Vagina (tissue), 2 donors: ENCODE measurements around the gene MEX3A. TPM values are rescaled to one million over a fixed set of nuclear protein-coding genes. Genes with fewer than 3 reads are reported as not detected.

Experiments used
- DNase-seq, 2 donors: peaks; one replicate each; pipeline ENCODE4 v3.0.0-alpha.2; 2017; ENCODE audit errors: extremely low spot score in 2 of 2
- H3K27ac ChIP-seq: fragments of 200-600 bp; sonication (generic); one replicate; pipeline ENCODE4 v1.5.1; 2019
- H3K27me3 ChIP-seq: fragments of 200-600 bp; sonication (generic); one replicate; pipeline ENCODE4 v1.5.1; 2019
- H3K36me3 ChIP-seq, 2 donors: fragments of 200-600 bp; sonication (generic); one replicate each; pipeline ENCODE4 v1.5.1; 2017 to 2019
- H3K4me1 ChIP-seq: fragments of 200-600 bp; sonication (generic); one replicate; pipeline ENCODE4 v1.5.1; 2019
- H3K4me3 ChIP-seq, 2 donors: fragments of 200-600 bp; sonication (generic); 1 replicate in 1 of 2; 2 replicates in 1 of 2; pipeline ENCODE4 v1.5.1; 2016 to 2019
- H3K9me3 ChIP-seq: fragments of 200-600 bp; sonication (generic); one replicate; pipeline ENCODE4 v1.5.1; 2019
- CTCF ChIP-seq, 3 experiments: fragments of 450-650 bp in 2 of 3; fragments of 200-600 bp in 1 of 3; sonication (generic) in 1 of 3; IDR thresholded peaks; one replicate each; pipeline ENCODE4 v1.5.1; 2017 to 2019; ENCODE audit warnings: antibody characterized with exemption in 3 of 3, mild to moderate bottlenecking in 2 of 3, moderate library complexity in 2 of 3
- POLR2A ChIP-seq, 2 donors: fragments of 450-650 bp; IDR thresholded peaks; one replicate each; pipeline ENCODE4 v1.6.1; 2017; ENCODE audit warnings: antibody characterized with exemption in 2 of 2, mild to moderate bottlenecking in 2 of 2, moderate library complexity in 2 of 2
- POLR2AphosphoS5 ChIP-seq, 2 donors: sonication (generic); formaldehyde crosslinking; IDR thresholded peaks; one replicate each; pipeline ENCODE4 v1.9.0; 2017; ENCODE audit warnings: antibody characterized with exemption in 2 of 2, mild to moderate bottlenecking in 2 of 2, low read depth in 1 of 2; ENCODE audit not compliant: insufficient read depth in 1 of 2
- intact Hi-C: fragments of 100-400 bp; cut with DNase I; formaldehyde crosslinking; loops from one replicate; pipeline ENCODE4 v1.15.1; 2023
- total RNA-seq: library from RNA; depleted of rRNA; stranded (reverse); fragments of >200 nt; gene quantifications from one replicate; pipeline ENCODE4 v1.2.3, GENCODE V29; 2016

Gene MEX3A
- total RNA-seq, 1 donor from 2014 or later, result 1.2 TPM

GRCh38 chr1:156080241-156080862 lies 1.9 kb downstream of the MEX3A start:
- no peak overlapping the region for H3K27ac ChIP-seq
- no peak for DNase-seq
- intact Hi-C loops, result no loop called here

GRCh38 chr1:156079762-156080161 lies 2.5 kb downstream of the MEX3A start:
- H3K27ac ChIP-seq, result no peak overlapping the region
- no peaks in the 10 kb centered on the region for H3K36me3 ChIP-seq
- intact Hi-C loops, result no loop called here
- DNase-seq, result no peak
- no peaks in the 10 kb centered on the region for H3K27me3 ChIP-seq
- H3K4me1 ChIP-seq, result peaks cover 40% of the 10 kb centered on the region
- H3K9me3 ChIP-seq, result no peaks in the 10 kb centered on the region
- TF ChIP-seq CTCF (IDR thresholded peaks at IDR 0.05) (no peak), POLR2AphosphoS5 (IDR thresholded peaks at IDR 0.05; ENCODE audit: insufficient read depth in 1 of 2, low read depth in 1 of 2) (no peak), POLR2A (IDR thresholded peaks at IDR 0.05) (no peak)
- no peak overlapping the region for H3K4me3 ChIP-seq

More at GRCh38 chr1:156080241-156080862, 1.9 kb downstream of the MEX3A start:
- no peaks in the 10 kb centered on the region for H3K27me3 ChIP-seq
- TF ChIP-seq POLR2A (IDR thresholded peaks at IDR 0.05) (no peak), CTCF (IDR thresholded peaks at IDR 0.05) (no peak), POLR2AphosphoS5 (IDR thresholded peaks at IDR 0.05; ENCODE audit: insufficient read depth in 1 of 2, low read depth in 1 of 2) (no peak)
- H3K4me3 ChIP-seq, result no peak overlapping the region
- H3K36me3 ChIP-seq, result no peaks in the 10 kb centered on the region
- no peaks in the 10 kb centered on the region for H3K9me3 ChIP-seq
- H3K4me1 ChIP-seq, result peaks cover 39% of the 10 kb centered on the region

- H3K27ac ChIP-seq, result no peak overlapping the region
- TF ChIP-seq POLR2AphosphoS5 (IDR thresholded peaks at IDR 0.05; ENCODE audit: insufficient read depth in 1 of 2, low read depth in 1 of 2), result no peak
- no peak for TF ChIP-seq POLR2A (IDR thresholded peaks at IDR 0.05)
- no peak for TF ChIP-seq CTCF (IDR thresholded peaks at IDR 0.05)
- no peaks in the 10 kb centered on the region for H3K36me3 ChIP-seq
- intact Hi-C loops, result no loop called here
- no peak for DNase-seq
- no peaks in the 10 kb centered on the region for H3K27me3 ChIP-seq
- H3K9me3 ChIP-seq, result no peaks in the 10 kb centered on the region
- H3K4me1 ChIP-seq, result peaks cover 39% of the 10 kb centered on the region
- no peak overlapping the region for H3K4me3 ChIP-seq
Measured at GRCh38 chr1:156078728-156079127, 3.5 kb downstream of the MEX3A start.

- no peaks in the 10 kb centered on the region for H3K9me3 ChIP-seq
- peak overlapping the region; percentile 34 for H3K27ac ChIP-seq
- no peak for TF ChIP-seq POLR2A (IDR thresholded peaks at IDR 0.05)
- no peak for TF ChIP-seq CTCF (IDR thresholded peaks at IDR 0.05)
- no peak for TF ChIP-seq POLR2AphosphoS5 (IDR thresholded peaks at IDR 0.05; ENCODE audit: insufficient read depth in 1 of 2, low read depth in 1 of 2)
- DNase-seq, result no peak
- H3K27me3 ChIP-seq, result no peaks in the 10 kb centered on the region
- H3K4me1 ChIP-seq, result peaks cover 31% of the 10 kb centered on the region
- intact Hi-C loops, result no loop called here
- peak overlapping the region; percentile 53 to 77 for H3K4me3 ChIP-seq
- no peaks in the 10 kb centered on the region for H3K36me3 ChIP-seq
Measured at GRCh38 chr1:156077430-156077760, 4.9 kb downstream of the MEX3A start.

GRCh38 chr1:156076609-156077429 lies 5.4 kb downstream of the MEX3A start:
- DNase-seq, result no peak
- Histone ChIP-seq H3K4me1 (peaks cover 26% of the 10 kb centered on the region), H3K9me3 (no peaks in the 10 kb centered on the region), H3K27ac (peak overlapping the region; percentile 34), H3K36me3 (no peaks in the 10 kb centered on the region), H3K27me3 (no peaks in the 10 kb centered on the region), H3K4me3 (peak overlapping the region; percentile 53 to 77)
- peak in 1 of 2 donors; percentile 16 for TF ChIP-seq POLR2A (IDR thresholded peaks at IDR 0.05)
- no peak for TF ChIP-seq CTCF (IDR thresholded peaks at IDR 0.05)
- TF ChIP-seq POLR2AphosphoS5 (IDR thresholded peaks at IDR 0.05; ENCODE audit: insufficient read depth in 1 of 2, low read depth in 1 of 2), result peak in 1 of 2 donors; percentile 86
- intact Hi-C loops, result no loop called here
